ENCODE results near the gene ST8SIA6. TPM values are rescaled to one million over a fixed set of nuclear protein-coding genes. Genes with fewer than 3 reads are reported as not detected.
A peak's percentile ranks its signal among the peaks of the same experiment; 100 is the strongest.
"Not testable (repeated sequence)": the region's sequence is repeated elsewhere in the genome, so short reads cannot be mapped to it uniquely, and the experiment has no call there.

ST8SIA6 gene, protein sequence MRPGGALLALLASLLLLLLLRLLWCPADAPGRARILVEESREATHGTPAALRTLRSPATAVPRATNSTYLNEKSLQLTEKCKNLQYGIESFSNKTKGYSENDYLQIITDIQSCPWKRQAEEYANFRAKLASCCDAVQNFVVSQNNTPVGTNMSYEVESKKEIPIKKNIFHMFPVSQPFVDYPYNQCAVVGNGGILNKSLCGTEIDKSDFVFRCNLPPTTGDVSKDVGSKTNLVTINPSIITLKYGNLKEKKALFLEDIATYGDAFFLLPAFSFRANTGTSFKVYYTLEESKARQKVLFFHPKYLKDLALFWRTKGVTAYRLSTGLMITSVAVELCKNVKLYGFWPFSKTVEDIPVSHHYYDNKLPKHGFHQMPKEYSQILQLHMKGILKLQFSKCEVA
- total RNA-seq (under 1 TPM; 0.19 to 0.34 TPM), total RNA-seq (0.05 to 22.2 (median 3.3) reads per million in 172 experiments)
- polyA plus RNA-seq (2013, experiment 1 of 2) = 1.6 TPM
- polyA plus RNA-seq (2013, experiment 2 of 2) = 0.65 TPM

DNA sequence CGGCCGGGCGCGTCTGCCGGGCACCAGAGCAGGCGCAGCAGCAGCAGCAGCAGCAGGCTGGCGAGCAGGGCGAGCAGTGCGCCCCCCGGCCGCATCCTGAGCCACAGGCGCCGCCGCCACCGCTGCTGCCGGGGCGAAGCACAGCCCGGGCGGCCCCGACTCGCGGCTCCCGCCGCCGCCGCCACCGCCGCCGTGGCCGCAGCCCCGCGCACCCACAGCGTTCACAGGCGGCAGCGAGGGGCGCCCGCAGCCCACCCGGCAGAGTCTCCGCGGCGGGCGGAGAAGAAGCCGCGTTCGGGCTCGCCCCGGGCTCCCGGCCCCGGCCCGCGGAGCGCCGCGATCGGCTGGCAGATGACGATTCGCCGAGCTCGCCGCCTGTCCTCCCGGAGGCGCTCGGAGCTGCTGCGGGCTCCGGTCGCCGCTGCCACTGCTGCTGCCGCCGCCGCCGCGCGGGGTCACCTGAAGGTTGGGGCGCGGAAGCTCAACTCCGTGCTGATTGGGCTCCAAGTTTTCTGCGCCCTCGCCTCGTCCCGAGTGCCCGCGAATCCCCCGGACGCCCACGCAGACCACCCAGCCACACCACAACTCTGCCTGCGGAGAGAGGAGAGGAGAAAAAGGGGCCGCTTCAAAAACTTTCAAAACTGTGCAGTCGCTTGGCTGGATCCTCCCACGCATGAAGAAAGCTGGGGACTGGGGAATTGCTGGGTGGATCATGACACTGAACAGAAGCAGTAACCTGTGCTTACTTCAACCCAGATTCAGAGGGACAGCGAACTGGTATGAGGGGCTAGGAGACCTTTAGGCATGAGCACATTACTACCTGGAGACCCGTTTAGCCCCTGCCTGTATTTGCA, at the start of gene ST8SIA6:
Gene ST8SIA6 (minus strand): TSS at position 435 of the 854 bp plus-strand sequence. CDS start 340 bp downstream, at position 95.
- peaks cover 15% of the 10 kb centered on the region for H3K4me1 ChIP-seq (ENCODE audit: insufficient read depth, low read length)
- Mint-ChIP-seq H3K27me3 (peaks cover 40% of the 10 kb centered on the region), H3K27ac (peak within 1 kb of the TSS; percentile 59), H3K4me3 (peak within 1 kb of the TSS; percentile 89), H3K36me3 (ENCODE audit: low read depth) (no peaks in the 10 kb centered on the region), H3K4me1 (ENCODE audit: low read depth) (peaks cover 27% of the 10 kb centered on the region), H3K9me3 (peaks cover 2% of the 10 kb centered on the region)
- DNase-seq = peak; percentile 13 to 76 (median 48)
- TF ChIP-seq, protein P1, sequence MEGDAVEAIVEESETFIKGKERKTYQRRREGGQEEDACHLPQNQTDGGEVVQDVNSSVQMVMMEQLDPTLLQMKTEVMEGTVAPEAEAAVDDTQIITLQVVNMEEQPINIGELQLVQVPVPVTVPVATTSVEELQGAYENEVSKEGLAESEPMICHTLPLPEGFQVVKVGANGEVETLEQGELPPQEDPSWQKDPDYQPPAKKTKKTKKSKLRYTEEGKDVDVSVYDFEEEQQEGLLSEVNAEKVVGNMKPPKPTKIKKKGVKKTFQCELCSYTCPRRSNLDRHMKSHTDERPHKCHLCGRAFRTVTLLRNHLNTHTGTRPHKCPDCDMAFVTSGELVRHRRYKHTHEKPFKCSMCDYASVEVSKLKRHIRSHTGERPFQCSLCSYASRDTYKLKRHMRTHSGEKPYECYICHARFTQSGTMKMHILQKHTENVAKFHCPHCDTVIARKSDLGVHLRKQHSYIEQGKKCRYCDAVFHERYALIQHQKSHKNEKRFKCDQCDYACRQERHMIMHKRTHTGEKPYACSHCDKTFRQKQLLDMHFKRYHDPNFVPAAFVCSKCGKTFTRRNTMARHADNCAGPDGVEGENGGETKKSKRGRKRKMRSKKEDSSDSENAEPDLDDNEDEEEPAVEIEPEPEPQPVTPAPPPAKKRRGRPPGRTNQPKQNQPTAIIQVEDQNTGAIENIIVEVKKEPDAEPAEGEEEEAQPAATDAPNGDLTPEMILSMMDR (IDR thresholded peaks at IDR 0.05) = no peak
- ChIA-PET POLR2A (interaction anchor here (0.7 to 3.3 kb wide), 5 partner anchors 26 to 637 kb away, joined by 3 to 21 read pairs (median 6); partner anchors contain the start of gene RSU1), CTCF (no interaction called here)
- H3K36me3 ChIP-seq (ENCODE audit: insufficient read depth, low read length) = no peaks in the 10 kb centered on the region
- no peak within 1 kb of the TSS for H3K27ac ChIP-seq (ENCODE audit: low read depth in 1 of 2, low read length in 2 of 2)
- peaks cover 0 to 4% of the 10 kb centered on the region in 2 experiments for H3K9me3 ChIP-seq (ENCODE audit: control insufficient read depth in 1 of 2, insufficient read depth in 1 of 2, low read length in 2 of 2)
- intact Hi-C loops (cut with DNase I, micrococcal nuclease) = loop anchor here in 1 of 2 experiments (5.0 kb wide), 1 partner anchor 67 kb away; no protein-coding TSS in a partner anchor
- no peaks in the 10 kb centered on the region for H3K27me3 ChIP-seq (ENCODE audit: control insufficient read depth in 1 of 2, insufficient read depth in 2 of 2, low read length in 2 of 2)
- peak; percentile 70 for ATAC-seq (ENCODE audit: poor library complexity)
- H3K4me3 ChIP-seq (ENCODE audit: low read length) = peak within 1 kb of the TSS; percentile 60

GRCh38 chr10:17503795-17504194, 49.4 kb upstream of the ST8SIA6 start:
- peaks cover 24% of the 10 kb centered on the region for H3K4me1 Mint-ChIP-seq (ENCODE audit: low read depth)
- H3K27me3 Mint-ChIP-seq = peaks cover 6% of the 10 kb centered on the region
- H3K36me3 Mint-ChIP-seq (ENCODE audit: low read depth) = no peaks in the 10 kb centered on the region
- ATAC-seq (ENCODE audit: poor library complexity) (no peak), DNase-seq (no peak)
- Histone ChIP-seq H3K27me3 (ENCODE audit: control insufficient read depth in 1 of 2, insufficient read depth in 2 of 2, low read length in 2 of 2) (no peaks in the 10 kb centered on the region), H3K4me1 (ENCODE audit: insufficient read depth, low read length) (peaks cover 14% of the 10 kb centered on the region), H3K36me3 (ENCODE audit: insufficient read depth, low read length) (no peaks in the 10 kb centered on the region), H3K4me3 (ENCODE audit: low read length) (no peak overlapping the region), H3K27ac (ENCODE audit: low read depth in 1 of 2, low read length in 2 of 2) (no peak overlapping the region), H3K9me3 (ENCODE audit: control insufficient read depth in 1 of 2, insufficient read depth in 1 of 2, low read length in 2 of 2) (peaks cover 0 to 1% of the 10 kb centered on the region in 2 experiments)
- ChIA-PET CTCF (no interaction called here), POLR2A (no interaction called here)
- H3K9me3 Mint-ChIP-seq = peaks cover 5% of the 10 kb centered on the region
- intact Hi-C loops (cut with DNase I, micrococcal nuclease) = no loop called here
- no peak overlapping the region for H3K27ac Mint-ChIP-seq
- no peak overlapping the region for H3K4me3 Mint-ChIP-seq
- TF ChIP-seq, protein P1 (IDR thresholded peaks at IDR 0.05) = no peak

DNA sequence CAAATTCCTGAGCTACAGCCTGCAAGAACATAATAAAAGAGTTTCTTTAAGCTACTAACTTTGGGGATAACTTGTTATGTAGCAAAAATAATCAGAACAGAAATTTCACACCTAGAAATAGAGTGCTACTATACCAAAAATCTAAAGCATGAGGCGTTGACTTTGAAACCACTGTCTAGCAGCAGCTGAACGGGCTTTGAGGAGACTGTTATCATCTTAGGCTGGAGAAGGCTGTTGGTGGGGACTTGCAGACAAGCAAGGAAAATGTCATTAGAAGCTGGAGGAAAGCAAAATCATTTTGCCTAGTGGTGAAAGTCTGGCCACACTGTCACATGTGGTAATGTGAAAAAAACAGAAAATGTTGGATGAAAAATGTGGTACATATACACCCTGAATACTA, 48.4 kb upstream of the ST8SIA6 start:
- H3K36me3 ChIP-seq (ENCODE audit: insufficient read depth, low read length) = no peaks in the 10 kb centered on the region
- DNase-seq = no peak
- H3K27ac Mint-ChIP-seq = no peak overlapping the region
- H3K27ac ChIP-seq (ENCODE audit: low read depth in 1 of 2, low read length in 2 of 2) = no peak overlapping the region
- H3K27me3 ChIP-seq (ENCODE audit: control insufficient read depth in 1 of 2, insufficient read depth in 2 of 2, low read length in 2 of 2) = no peaks in the 10 kb centered on the region
- intact Hi-C loops (cut with DNase I, micrococcal nuclease) = no loop called here
- peaks cover 6% of the 10 kb centered on the region for H3K27me3 Mint-ChIP-seq
- peaks cover 5% of the 10 kb centered on the region for H3K9me3 Mint-ChIP-seq
- H3K4me3 ChIP-seq (ENCODE audit: low read length) = no peak overlapping the region
- ChIA-PET CTCF (no interaction called here), POLR2A (no interaction called here)
- TF ChIP-seq, protein P1 (IDR thresholded peaks at IDR 0.05) = no peak
- no peaks in the 10 kb centered on the region for H3K36me3 Mint-ChIP-seq (ENCODE audit: low read depth)
- H3K4me1 ChIP-seq (ENCODE audit: insufficient read depth, low read length) = peaks cover 14% of the 10 kb centered on the region
- H3K4me1 Mint-ChIP-seq (ENCODE audit: low read depth) = peaks cover 24% of the 10 kb centered on the region
- no peak overlapping the region for H3K4me3 Mint-ChIP-seq
- no peak for ATAC-seq (ENCODE audit: poor library complexity)
- peaks cover 0 to 3% of the 10 kb centered on the region in 2 experiments for H3K9me3 ChIP-seq (ENCODE audit: control insufficient read depth in 1 of 2, insufficient read depth in 1 of 2, low read length in 2 of 2)

GRCh38 chr10:17499014-17499413, 44.6 kb upstream of the ST8SIA6 start:
- H3K36me3 ChIP-seq (ENCODE audit: insufficient read depth, low read length); POLR2A ChIA-PET; intact Hi-C loops (cut with DNase I, micrococcal nuclease); H3K27me3 ChIP-seq (ENCODE audit: control insufficient read depth in 1 of 2, insufficient read depth in 2 of 2, low read length in 2 of 2); ATAC-seq (ENCODE audit: poor library complexity); DNase-seq; H3K27ac ChIP-seq (ENCODE audit: low read depth in 1 of 2, low read length in 2 of 2); H3K36me3 Mint-ChIP-seq (ENCODE audit: low read depth); H3K4me1 Mint-ChIP-seq (ENCODE audit: low read depth); H3K4me1 ChIP-seq (ENCODE audit: insufficient read depth, low read length); H3K4me3 Mint-ChIP-seq; H3K27ac Mint-ChIP-seq; H3K9me3 Mint-ChIP-seq; H3K4me3 ChIP-seq (ENCODE audit: low read length); CTCF ChIA-PET; H3K9me3 ChIP-seq (ENCODE audit: control insufficient read depth in 1 of 2, insufficient read depth in 1 of 2, low read length in 2 of 2): not testable (repeated sequence)
- peaks cover 11% of the 10 kb centered on the region for H3K27me3 Mint-ChIP-seq

Data from CD4-positive, alpha-beta T cell (primary cell).